Measurements from ENCODE around the gene FAM171A1.

- TF ChIP-seq CTCF (conservative IDR thresholded peaks at IDR 0.05; ENCODE audit: low read depth, low read length) = no peak
- no peak for TF ChIP-seq EZH2 (IDR thresholded peaks at IDR 0.05; ENCODE audit: borderline replicate concordance, low read depth, low read length, poor library complexity, severe bottlenecking)
Measured at GRCh38 chr10:15225511-15225910, 145.6 kb downstream of the FAM171A1 start.
